ENCODE results near the gene FOXO6.

FOXO6 gene

GRCh38 chr1:41428738-41429640, 67.8 kb downstream of the FOXO6 start:
- DNase-seq, result no peak

- DNase-seq, result no peak
Measured at GRCh38 chr1:41429641-41430035, 68.4 kb downstream of the FOXO6 start.

GRCh38 chr1:41430069-41430468, 68.8 kb downstream of the FOXO6 start:
- no peak for DNase-seq

GRCh38 chr1:41430582-41430981, 69.3 kb downstream of the FOXO6 start:
- DNase-seq, result no peak

GRCh38 chr1:41431490-41432350, 70.5 kb downstream of the FOXO6 start:
- no peak for DNase-seq

Data from NCI-H526 treated with DMSO at 0.1 percent for 48 hours (cell line).